Endothelial cell of umbilical vein (primary cell): ENCODE measurements around the gene SRA1. TPM values are rescaled to one million over a fixed set of nuclear protein-coding genes. Genes with fewer than 3 reads are reported as not detected.

ENCODE experiments used
- BruUV-seq: library from RNA; stranded (reverse); fragments of 400-500 nt; replicated peaks from 2 replicates; lab custom pipeline; 2021; lab: Mats Ljungman, UMichigan
- CTCF ChIA-PET: fragments of 300-600, 350-600 bp; sonication (Branson Sonifier 250); formaldehyde crosslinking; loops from one replicate; lab custom pipeline; 2021; ENCODE audit warnings: antibody characterized with exemption, inconsistent platforms; lab: Charles Lee
- POLR2A ChIA-PET: fragments of 300-600, 350-600 bp; sonication (Branson Sonifier 250); formaldehyde crosslinking; loops from one replicate; lab custom pipeline; 2021; ENCODE audit warnings: antibody characterized with exemption, inconsistent platforms; lab: Charles Lee
- DNase-seq: peaks from one replicate; pipeline ENCODE4 v3.0.0-alpha.2; 2011; ENCODE audit warnings: low read depth, low spot score
- FAIRE-seq: peaks from 2 replicates; lab custom pipeline; 2011; peaks lifted over from hg19 to GRCh38; lab: Jason Lieb, UNC
- H2AFZ ChIP-seq: 2 replicates; pipeline ENCODE4 v1.6.0; 2012; ENCODE audit warnings: low read depth, low read length, control low read depth, inconsistent platforms
- H3K27ac ChIP-seq: 2 replicates; pipeline ENCODE4 v1.5.1; 2011; ENCODE audit warnings: low read depth, mild to moderate bottlenecking, control low read depth, low read length, moderate library complexity; ENCODE audit not compliant: insufficient read depth
- H3K27me3 ChIP-seq, 2 experiments: 2 replicates each; pipeline versions ENCODE4 v1.6.0 to v1.6.1; 2011; ENCODE audit warnings: low read length in 2 of 2, mixed read lengths in 1 of 2; ENCODE audit not compliant: control insufficient read depth in 2 of 2, insufficient read depth in 2 of 2
- H3K36me3 ChIP-seq, 2 experiments: 2 replicates in 1 of 2; 3 replicates in 1 of 2; pipeline ENCODE4 v1.5.1; 2011; ENCODE audit warnings: low read length in 2 of 2, mild to moderate bottlenecking in 1 of 2, moderate library complexity in 1 of 2; ENCODE audit not compliant: control insufficient read depth in 2 of 2, insufficient read depth in 2 of 2; ENCODE audit errors: extremely low read depth in 1 of 2
- H3K4me1 ChIP-seq: 3 replicates; pipeline ENCODE4 v1.5.1; 2011; ENCODE audit warnings: mild to moderate bottlenecking, low read length; ENCODE audit not compliant: control insufficient read depth, insufficient read depth; ENCODE audit errors: extremely low read depth
- H3K4me2 ChIP-seq: 2 replicates; pipeline ENCODE4 v1.6.1; 2011; ENCODE audit warnings: low read length, control low read depth, mixed read lengths; ENCODE audit not compliant: insufficient read depth
- H3K4me3 ChIP-seq, 3 experiments: fragments of 200-600 bp in 1 of 3; sonication (generic), shearing (Covaris generic) in 1 of 3; replicated peaks in 1 of 3; 2 replicates each; pipeline ENCODE4 v1.5.1; 2011 to 2016; ENCODE audit warnings: control low read depth in 3 of 3, low read length in 3 of 3, mild to moderate bottlenecking in 2 of 3, inconsistent platforms in 1 of 3, low read depth in 1 of 3, moderate library complexity in 1 of 3; ENCODE audit not compliant: insufficient read depth in 1 of 3
- H3K79me2 ChIP-seq: 2 replicates; pipeline ENCODE4 v1.6.0; 2012; ENCODE audit warnings: low read length, inconsistent platforms; ENCODE audit not compliant: control insufficient read depth, insufficient read depth
- H3K9ac ChIP-seq: replicated peaks from 2 replicates; pipeline ENCODE3; 2011; ENCODE audit warnings: low read length, control low read depth; ENCODE audit not compliant: insufficient read depth; ENCODE audit errors: extremely low read depth
- H3K9me1 ChIP-seq: replicated peaks from 3 replicates; pipeline ENCODE4 v1.6.0; 2011; ENCODE audit warnings: mild to moderate bottlenecking, low read length; ENCODE audit not compliant: control insufficient read depth, insufficient read depth; ENCODE audit errors: extremely low read depth
- H3K9me3 ChIP-seq: replicated peaks from 2 replicates; pipeline ENCODE4 v1.5.1; 2012; ENCODE audit warnings: low read length, inconsistent platforms; ENCODE audit not compliant: control insufficient read depth, insufficient read depth
- H4K20me1 ChIP-seq: replicated peaks from 2 replicates; pipeline ENCODE3; 2011; ENCODE audit warnings: mild to moderate bottlenecking, low read length; ENCODE audit not compliant: control insufficient read depth, insufficient read depth; ENCODE audit errors: extremely low read depth
- CTCF ChIP-seq, 2 donors: IDR thresholded peaks; 1 replicate in 1 of 2; 2 replicates in 1 of 2; pipeline ENCODE4 v1.5.1; 2011; ENCODE audit warnings: low read length in 2 of 2, mild to moderate bottlenecking in 2 of 2, moderate library complexity in 2 of 2, control low read depth in 1 of 2, inconsistent platforms in 1 of 2, low read depth in 1 of 2; ENCODE audit not compliant: insufficient read depth in 1 of 2; ENCODE audit errors: extremely low read depth in 1 of 2
- EZH2 ChIP-seq: IDR thresholded peaks from 2 replicates; pipeline ENCODE4 v1.6.1; 2012; ENCODE audit warnings: borderline replicate concordance, low read depth, mild to moderate bottlenecking, moderate library complexity, low read length, inconsistent platforms; ENCODE audit not compliant: severe bottlenecking
- FOS ChIP-seq: IDR thresholded peaks from 2 replicates; pipeline ENCODE4 v1.6.1; 2011; ENCODE audit warnings: mild to moderate bottlenecking, low read length, moderate library complexity, borderline replicate concordance; ENCODE audit not compliant: insufficient read depth
- GATA2 ChIP-seq: IDR thresholded peaks from 2 replicates; pipeline ENCODE4 v1.7.0; 2011; ENCODE audit warnings: low read depth, mild to moderate bottlenecking, moderate library complexity, mixed read lengths, low read length; ENCODE audit not compliant: insufficient read length, insufficient read depth
- JUN ChIP-seq: IDR thresholded peaks from 2 replicates; pipeline ENCODE4 v1.6.1; 2011; ENCODE audit warnings: borderline replicate concordance, low read depth; ENCODE audit not compliant: insufficient read length, insufficient read depth
- MAX ChIP-seq: IDR thresholded peaks from 2 replicates; pipeline ENCODE4 v1.6.1; 2011; ENCODE audit not compliant: insufficient read depth, insufficient read length
- MYC ChIP-seq: IDR thresholded peaks from one replicate; pipeline ENCODE4 v1.6.1; 2011; ENCODE audit warnings: mild to moderate bottlenecking, low read depth, low read length
- POLR2A ChIP-seq: IDR thresholded peaks from 2 replicates; pipeline ENCODE4 v1.6.1; 2012; ENCODE audit warnings: low read depth, mild to moderate bottlenecking, control low read depth, low read length
- POLR2AphosphoS5 ChIP-seq: IDR thresholded peaks from 2 replicates; pipeline ENCODE4 v1.6.1; 2012; ENCODE audit warnings: low read depth, mild to moderate bottlenecking, control low read depth, low read length, moderate library complexity; ENCODE audit not compliant: insufficient read depth
- dilution Hi-C: fragments of 300-500 bp; cut with MboI; formaldehyde crosslinking; loops from one replicate; pipeline ENCODE4 v1.15.0; 2019; ENCODE audit warnings: low sequenced_read_pairs; ENCODE audit not compliant: extremely low pct_ligation_motif_present
- intact Hi-C: fragments of 100-400 bp; cut with micrococcal nuclease; formaldehyde crosslinking; loops from one replicate; pipeline ENCODE4 v1.10.0; 2022
- polyA plus RNA-seq, 4 experiments: library from polyadenylated mRNA; depleted of rRNA in 3 of 4; stranded (reverse) in 3 of 4; unstranded in 1 of 4; fragments of >200 nt; gene quantifications; 2 replicates each; pipeline versions ENCODE4 v1.2.1 to v1.2.3, GENCODE V29; 2011 to 2012; ENCODE audit warnings: missing spikeins in 1 of 4
- total RNA-seq: library from RNA; stranded (reverse); gene quantifications from 2 replicates; pipeline ENCODE4 v1.2.3, GENCODE V29; 2021

The SRA1 gene
- total and polyA plus RNA-seq, 2 donors (not counting 3 experiments of a cell fraction or from before 2014, with no cell fraction given): 17.6 to 19.7 TPM

- POLR2A ChIA-PET: interaction anchor here (0.7 kb wide), 1 partner anchor 1533 kb away, joined by 3 read pairs; no protein-coding TSS in a partner anchor
- peaks cover 37% of the 10 kb centered on the region for H3K79me2 ChIP-seq
Measured at GRCh38 chr5:140556438-140556837, 835 bp downstream of the SRA1 start.

More at GRCh38 chr5:140556438-140556837, 835 bp downstream of the SRA1 start:
- no peaks in the 10 kb centered on the region for H3K27me3 ChIP-seq
- TSS peak; percentile 62 for BruUV-seq
- H3K9me1 ChIP-seq: no peaks in the 10 kb centered on the region
- peak overlapping the region; percentile 94 for H3K4me2 ChIP-seq
- no peak overlapping the region for H2AFZ ChIP-seq
- H3K9me3 ChIP-seq: no peaks in the 10 kb centered on the region
- intact Hi-C loops (loop anchor here (2.0 kb wide), 1 partner anchor 82 kb away; the partner anchor contains the start of gene TMCO6), dilution Hi-C loops (no loop called here)
- H3K36me3 ChIP-seq: no peaks in the 10 kb centered on the region
- FAIRE-seq (peak; percentile 58), DNase-seq (peak; percentile 53)
- H3K27ac ChIP-seq: peak overlapping the region; percentile 79
- H4K20me1 ChIP-seq: no peaks in the 10 kb centered on the region
- CTCF ChIA-PET: interaction anchor here (1.1 to 3.9 kb wide), 2 partner anchors 9 to 75 kb away, joined by 3 to 18 read pairs; partner anchors contain the start of gene EIF4EBP3
- peak overlapping the region; percentile 88 for H3K9ac ChIP-seq
- H3K4me1 ChIP-seq: peaks cover 15% of the 10 kb centered on the region
- no peak for TF ChIP-seq POLR2AphosphoS5
- no peak for TF ChIP-seq JUN
- no peak for TF ChIP-seq MYC
- TF ChIP-seq EZH2: no peak
- no peak for TF ChIP-seq CTCF (IDR thresholded peaks at IDR 0.05; ENCODE audit: extremely low read depth in 1 of 2, insufficient read depth in 1 of 2, low read depth in 1 of 2, low read length in 2 of 2)
- no peak for TF ChIP-seq MAX
- no peak for TF ChIP-seq FOS
- TF ChIP-seq GATA2: no peak
- no peak for TF ChIP-seq POLR2A
- H3K4me3 ChIP-seq: peak overlapping the region; percentile 54 to 92 (median 83)
